ENCODE results near the gene COL25A1.

The COL25A1 gene

DNA sequence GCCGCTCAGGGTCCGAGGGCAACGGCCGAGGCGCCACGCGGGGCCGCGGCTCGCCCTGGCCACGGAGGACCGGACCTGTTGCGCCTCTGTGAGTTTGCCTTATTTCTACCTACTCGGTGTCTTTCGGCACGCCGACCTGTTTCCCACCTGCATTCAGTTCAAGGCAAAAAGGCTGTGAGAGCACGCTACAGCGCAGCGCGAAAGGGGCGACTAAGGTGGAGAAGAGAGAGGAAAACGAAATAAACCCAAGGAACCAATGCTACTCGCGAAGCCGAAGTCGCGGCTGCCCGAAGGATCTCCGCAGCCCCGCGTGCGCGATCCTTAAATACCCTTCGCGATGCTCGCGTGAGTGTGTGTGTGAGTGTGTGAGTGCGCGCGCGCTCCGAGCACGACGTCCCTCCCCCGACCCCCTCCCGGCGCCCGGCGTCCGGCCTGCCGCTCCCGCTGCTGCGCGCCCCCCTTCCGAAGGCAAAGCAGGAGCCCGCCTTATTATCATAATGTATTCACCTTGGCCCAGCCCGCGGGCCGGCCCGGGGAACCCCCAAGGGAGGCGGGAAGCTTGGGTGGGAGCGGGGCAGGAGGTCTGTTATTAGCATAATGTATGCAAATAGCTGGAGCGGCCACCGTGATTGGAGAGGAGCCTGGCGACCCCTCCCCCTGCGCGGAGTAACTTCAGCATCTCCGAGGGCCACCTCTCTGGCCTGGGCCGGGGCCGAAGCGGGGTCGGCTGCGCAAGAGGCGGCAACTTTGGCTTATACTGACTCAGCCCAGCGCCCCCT lies at the start of gene COL25A1:
Gene COL25A1 (minus strand): TSS at position 298 of the 779 bp plus-strand sequence.
- FAIRE-seq (no peak), DNase-seq (ENCODE audit: insufficient read length, low spot score) (no peak)

DNA sequence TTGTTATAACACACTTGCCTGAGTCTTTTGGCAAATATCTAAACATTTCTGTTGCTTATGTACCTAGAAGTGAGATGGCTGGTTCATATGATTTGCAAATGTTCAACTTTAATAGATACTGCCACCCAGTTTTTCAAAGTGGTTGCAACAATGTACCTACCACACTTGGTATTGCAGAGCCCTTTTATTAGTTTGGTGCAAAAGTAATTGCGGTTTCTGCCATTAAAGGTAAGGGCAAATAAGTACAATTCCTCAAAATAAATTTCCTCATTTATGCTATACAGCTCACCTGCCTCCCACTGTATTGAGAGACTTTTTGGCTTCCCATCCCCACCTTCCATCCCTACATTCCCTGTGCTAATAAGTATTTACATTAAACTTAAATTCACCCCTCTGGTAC lies 47.7 kb upstream of the COL25A1 start:
- DNase-seq (ENCODE audit: insufficient read length, low spot score) = no peak
- FAIRE-seq = no peak

DNA sequence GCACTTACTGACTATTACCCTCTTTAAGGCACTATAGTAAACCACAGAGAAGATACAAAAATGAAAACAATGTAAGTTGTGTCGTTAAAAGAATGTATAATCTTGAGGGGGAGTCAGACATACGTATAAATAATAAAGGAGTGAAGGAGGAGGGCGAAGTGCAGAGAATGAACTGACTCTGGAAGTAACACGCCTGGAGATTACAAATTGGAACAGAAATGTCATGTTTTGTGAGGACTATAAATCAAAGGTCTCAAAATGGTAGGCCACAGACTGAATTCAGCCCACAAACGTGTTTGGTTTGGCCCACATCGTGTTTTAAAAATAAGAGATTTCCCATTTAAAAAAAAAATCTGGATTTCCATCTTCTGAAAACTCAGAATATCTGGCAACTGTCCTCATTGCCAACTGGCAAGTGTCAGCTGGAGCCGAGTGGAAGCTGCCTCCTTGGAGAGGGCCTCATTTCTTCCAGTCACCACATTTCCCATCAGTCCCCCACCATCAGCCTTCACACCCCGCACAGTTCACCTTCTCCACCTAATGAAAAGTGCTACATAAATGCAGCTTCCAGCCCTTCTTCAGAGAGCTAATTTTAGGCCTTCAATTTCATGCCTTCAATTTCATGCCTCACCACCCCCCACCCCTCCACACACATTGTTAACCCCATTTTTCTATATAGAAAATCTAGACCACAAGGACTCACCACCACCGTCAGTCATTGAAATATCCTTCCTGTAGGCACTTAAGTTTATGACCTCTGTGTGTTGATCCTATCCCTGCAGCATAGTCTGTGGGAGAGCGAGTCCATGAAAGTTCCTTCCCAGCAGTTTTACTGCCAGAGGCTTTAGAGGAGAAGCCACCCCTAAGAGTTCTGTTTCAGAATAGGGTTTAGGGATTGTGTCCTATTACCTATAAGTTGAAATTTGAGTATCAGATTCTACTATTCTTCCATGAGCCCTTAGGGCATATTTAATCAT lies 32.0 kb upstream of the COL25A1 start:
- FAIRE-seq (no peak), DNase-seq (ENCODE audit: insufficient read length, low spot score) (no peak)

DNA sequence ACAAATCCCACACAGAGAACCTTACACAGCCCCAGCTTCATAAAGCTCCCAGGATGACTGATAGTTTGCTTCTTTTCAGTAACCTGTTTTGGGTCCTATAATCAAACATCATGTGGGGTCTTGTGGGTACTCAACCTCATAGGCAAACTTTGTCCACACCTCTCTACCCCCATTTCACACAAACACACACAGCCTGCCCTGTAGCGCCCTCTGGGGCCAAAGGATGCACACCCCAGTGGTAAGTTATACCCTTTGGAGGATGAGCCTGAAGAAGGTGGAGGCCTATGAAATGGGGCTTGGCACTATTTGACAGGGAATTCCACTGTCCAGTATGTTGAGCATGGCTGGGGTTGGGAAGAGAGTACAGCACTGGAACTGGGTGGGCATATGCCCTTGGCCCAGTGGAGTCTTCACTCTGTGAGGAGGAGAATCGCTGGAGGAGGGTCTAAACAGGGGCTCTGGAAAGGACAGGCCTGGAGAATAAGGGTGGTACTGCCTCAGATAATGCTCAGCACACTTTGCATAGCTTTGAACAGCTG lies 30.5 kb upstream of the COL25A1 start:
- FAIRE-seq = no peak
- no peak for DNase-seq (ENCODE audit: insufficient read length, low spot score)

DNA sequence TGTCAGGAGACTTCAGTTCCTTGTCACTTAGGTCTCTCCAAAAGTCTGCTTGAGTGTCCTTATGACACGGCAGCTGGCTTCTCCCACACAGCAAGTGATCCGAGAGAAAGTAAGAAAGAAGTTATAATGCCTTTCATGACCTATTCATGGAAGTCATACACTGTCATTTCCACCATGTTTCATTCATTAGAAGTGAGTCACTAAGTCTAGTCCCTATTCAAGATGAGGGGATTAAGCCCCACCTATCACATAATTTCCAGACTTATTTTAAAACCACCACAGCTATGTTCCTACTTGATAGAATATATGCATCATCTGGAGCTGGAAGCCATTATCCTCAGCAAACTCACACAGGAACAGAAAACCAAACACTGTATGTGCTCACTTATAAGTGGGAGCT lies 25.2 kb upstream of the COL25A1 start:
- DNase-seq (ENCODE audit: insufficient read length, low spot score) = no peak
- no peak for FAIRE-seq

DNA sequence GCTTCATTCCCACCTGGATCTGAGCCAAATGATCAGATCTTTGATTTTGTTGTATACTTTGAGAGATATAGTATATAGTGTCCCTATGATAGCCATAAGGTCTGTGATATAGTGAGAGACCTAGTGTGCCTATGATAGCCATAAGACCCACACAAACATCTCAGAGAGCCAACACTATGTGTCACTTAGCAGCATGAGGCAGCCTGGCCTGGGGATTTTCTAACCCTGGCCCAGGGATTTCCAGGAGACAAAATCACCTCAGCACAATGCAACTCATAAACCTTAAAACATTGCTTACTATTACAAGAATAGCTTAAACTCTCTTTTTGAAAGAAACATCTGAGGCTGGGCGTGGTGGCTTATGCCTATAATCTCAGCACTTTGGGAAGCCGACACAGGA lies 23.2 kb upstream of the COL25A1 start:
- no peak for DNase-seq (ENCODE audit: insufficient read length, low spot score)
- no peak for FAIRE-seq

DNA sequence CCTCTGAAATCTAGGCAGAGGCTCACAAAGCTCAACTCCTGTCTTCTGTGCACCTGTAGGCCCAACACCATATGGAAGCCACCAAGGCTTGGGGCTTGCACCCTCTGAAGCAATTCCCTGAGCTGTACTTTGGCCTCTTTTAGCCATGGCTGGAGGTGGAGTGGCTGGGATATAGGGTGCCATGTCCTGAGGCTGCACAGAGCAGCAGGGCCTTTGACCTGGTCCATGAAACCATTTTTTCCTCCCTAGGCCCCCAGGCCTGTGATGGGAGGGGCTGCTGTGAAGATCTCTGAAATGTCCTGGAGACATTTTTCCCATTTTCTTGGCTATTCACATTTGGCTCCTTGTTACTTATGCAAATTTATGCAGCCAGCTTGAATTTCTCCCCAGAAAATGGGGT lies 20.9 kb upstream of the COL25A1 start:
- FAIRE-seq (no peak), DNase-seq (ENCODE audit: insufficient read length, low spot score) (no peak)

DNA sequence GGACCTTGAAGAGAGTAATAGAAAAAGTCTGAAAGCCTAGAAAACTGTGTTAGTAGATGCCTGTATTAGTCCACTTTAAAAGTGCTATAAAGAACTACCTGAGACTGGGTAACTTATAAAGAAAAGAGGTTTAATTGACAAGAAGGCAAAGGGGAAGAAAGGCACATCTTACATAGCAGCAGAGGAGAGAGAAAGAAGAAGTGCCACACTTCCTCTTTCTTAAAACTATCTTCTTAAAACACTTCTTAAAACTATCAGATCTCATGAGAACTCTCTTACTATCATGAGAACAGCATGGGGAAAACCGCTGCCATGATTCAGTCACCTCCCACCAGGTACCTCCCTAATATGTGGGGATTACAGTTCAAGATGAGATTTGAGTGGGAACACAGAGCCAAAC lies 18.8 kb upstream of the COL25A1 start:
- DNase-seq (ENCODE audit: insufficient read length, low spot score) (no peak), FAIRE-seq (no peak)

DNA sequence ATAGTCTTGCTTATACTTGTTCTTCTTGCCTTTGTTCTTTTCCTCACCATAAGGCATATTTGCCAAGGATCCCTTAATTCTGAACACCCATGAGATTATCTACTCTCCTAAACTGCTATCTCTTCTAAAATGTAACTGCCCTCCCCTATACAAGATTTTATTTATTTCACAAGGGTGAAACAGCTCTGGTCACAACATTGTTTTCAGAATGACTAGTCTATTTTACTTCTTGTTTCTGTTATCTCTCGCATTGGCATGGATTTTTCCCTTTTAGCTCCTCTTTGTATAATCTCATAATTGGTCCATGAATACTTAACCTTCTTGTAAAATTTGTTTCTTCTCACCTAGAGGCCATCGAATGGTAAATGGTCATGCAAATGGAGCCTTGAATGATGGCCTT lies 17.2 kb upstream of the COL25A1 start:
- DNase-seq (ENCODE audit: insufficient read length, low spot score) = no peak
- FAIRE-seq = no peak

DNA sequence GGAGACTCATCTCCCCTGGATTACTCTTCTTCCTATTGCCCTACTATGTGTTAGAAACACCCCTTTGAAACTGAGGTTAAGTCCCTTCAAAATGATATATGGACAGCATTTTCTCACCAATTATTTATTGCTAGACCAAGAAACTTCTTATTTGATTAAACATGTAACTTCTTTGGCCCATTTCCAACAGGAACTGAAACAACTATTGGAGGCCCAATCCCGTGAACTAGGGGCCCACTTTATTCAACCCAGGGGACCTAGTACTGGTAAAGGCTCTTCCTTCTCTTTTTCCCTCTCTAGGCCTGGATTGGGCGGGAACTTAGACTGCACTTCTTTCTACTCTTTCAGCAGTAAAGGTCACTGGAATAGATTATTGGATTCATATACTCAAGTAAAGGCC lies 16.7 kb upstream of the COL25A1 start:
- FAIRE-seq = no peak

DNA sequence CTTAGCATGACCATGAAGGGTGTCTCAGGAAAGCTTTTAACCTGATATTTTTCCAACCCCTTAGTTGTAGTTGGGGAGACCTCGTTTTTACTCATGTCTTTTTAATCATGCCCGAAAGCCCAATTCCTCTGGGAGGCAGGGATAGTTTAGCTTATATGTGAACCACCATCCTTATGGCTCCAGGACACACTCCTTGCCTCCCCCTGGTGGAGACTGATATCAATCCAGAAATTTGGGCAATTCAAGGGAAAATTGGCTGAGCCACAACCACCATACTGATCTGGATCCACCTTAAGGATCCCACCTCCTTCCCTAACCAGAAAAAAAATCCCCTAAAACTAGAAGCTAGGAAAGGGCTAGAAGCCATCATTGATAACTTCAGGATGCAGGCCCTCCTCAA lies 13.4 kb upstream of the COL25A1 start:
- FAIRE-seq = no peak
- DNase-seq (ENCODE audit: insufficient read length, low spot score) = no peak

More for the DNA sequence above, 16.7 kb upstream of the COL25A1 start:
- no peak for DNase-seq (ENCODE audit: insufficient read length, low spot score)

DNA sequence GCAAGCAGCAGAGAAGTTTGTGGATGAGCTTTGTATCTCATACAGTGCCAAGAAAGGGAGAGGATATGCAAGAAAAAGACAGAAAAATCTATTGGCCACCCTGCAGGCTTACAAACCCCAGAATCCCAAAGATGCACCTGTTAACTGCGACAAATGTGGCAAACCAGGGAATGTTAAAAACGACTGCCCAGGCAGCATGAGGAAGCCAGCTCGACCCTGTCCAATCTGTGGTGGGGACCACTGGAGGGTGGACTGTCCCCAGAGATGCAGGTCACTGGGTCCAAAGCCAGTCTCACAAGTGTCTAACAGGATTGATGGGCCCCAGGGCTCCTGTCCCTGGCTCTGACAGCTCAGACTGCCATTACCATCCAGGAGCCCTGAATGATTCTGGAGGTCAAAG lies 12.9 kb upstream of the COL25A1 start:
- DNase-seq (ENCODE audit: insufficient read length, low spot score) = no peak
- FAIRE-seq = no peak

DNA sequence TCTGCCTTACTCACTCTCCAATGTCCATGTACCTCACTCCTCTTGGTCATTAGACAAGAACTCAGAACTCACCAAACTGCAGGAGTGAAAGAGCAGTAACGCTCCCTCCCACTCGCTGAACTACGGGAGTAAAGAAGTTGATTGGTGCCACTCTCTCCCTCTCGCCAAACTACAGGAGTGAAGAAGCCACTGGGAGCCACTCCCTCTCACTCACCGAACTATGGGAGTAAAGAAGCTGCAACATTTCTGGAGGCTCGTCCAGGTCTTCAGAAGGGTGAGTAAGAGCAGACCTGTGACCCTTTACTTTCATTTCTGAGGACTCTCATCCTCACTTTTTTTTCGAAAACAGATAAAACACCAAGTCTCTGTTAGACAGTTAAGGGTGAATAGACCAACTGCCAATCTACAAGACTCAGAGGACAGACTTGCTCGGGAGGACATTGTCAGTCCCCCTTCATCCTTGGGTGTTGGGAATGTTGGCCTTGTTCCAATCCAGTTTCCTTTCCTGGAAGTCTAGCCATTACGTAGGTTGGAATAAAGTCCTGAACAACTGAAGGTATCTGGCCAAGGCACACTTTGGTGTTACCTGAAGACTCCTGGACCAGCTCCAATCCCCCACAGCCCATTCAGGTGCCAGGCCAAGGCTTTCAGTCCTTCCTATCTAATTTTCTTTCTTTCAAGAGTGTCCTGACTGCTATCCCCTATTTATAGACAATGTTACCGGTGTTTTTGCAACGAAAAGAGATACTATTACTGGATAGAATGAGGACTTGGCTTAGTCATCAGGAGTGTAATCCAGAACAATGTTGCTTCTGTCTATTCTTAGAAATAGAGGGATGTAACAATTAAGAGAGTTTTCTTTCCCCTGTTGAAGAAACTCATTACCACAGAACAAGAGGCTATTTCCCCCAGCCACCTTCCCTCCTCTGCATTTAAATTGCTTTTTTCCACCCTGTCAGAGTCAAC lies 11.0 kb upstream of the COL25A1 start:
- no peak for DNase-seq (ENCODE audit: insufficient read length, low spot score)
- FAIRE-seq = no peak

DNA sequence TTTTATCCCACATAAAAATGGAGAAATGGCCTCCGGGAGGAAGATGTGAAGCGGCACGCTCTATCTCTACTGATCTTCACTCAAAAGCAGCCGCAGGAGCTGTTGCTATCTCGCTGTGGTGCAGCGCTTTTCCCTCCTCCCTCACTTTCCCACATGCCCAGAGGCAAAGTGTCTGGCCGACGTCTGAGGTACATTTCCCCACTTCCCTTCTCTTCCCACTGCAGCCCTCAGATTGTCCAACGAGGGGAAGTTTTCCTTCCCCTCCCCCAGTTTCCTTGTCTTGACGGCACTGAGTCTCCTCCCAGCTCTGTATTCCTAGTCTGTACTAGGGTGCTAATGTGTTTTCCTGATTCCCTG lies 660 bp upstream of the COL25A1 start:
- DNase-seq (ENCODE audit: insufficient read length, low spot score) (no peak), FAIRE-seq (no peak)

DNA sequence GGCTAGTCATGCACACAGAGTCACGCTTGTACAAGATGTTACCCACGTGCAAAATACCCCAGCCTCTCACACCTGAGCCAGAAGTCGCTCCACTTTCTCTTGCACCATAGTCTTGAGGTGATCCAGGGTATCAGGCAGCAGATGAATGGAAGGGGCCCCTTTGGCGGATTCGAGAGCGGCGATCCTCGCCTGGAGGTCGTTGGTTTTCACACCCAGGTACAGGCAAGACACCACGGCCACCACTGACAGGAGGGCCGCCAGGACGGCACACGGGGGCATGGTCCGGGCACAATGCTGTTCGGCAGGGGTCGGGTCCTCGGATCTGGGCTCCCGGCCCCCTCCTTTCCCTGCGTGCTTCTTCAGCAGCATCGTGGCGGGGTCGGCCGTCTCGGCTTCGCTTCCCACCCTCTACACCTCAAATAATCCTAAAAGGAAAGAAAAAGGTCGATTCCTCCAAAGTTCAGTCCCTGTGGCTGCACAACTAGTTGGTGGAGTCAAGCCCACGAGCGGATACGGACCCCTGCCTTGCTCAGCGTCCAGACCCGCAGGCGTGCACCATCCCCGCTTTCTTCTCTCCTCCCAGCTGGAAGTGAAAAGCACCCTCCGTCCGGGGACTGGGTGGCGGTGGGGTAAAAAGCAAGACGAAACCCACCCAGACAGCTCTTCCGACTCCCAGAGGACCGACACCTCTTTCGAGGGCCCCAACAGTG lies 652 bp downstream of the COL25A1 start:
- DNase-seq (ENCODE audit: insufficient read length, low spot score) (no peak), FAIRE-seq (no peak)

DNA sequence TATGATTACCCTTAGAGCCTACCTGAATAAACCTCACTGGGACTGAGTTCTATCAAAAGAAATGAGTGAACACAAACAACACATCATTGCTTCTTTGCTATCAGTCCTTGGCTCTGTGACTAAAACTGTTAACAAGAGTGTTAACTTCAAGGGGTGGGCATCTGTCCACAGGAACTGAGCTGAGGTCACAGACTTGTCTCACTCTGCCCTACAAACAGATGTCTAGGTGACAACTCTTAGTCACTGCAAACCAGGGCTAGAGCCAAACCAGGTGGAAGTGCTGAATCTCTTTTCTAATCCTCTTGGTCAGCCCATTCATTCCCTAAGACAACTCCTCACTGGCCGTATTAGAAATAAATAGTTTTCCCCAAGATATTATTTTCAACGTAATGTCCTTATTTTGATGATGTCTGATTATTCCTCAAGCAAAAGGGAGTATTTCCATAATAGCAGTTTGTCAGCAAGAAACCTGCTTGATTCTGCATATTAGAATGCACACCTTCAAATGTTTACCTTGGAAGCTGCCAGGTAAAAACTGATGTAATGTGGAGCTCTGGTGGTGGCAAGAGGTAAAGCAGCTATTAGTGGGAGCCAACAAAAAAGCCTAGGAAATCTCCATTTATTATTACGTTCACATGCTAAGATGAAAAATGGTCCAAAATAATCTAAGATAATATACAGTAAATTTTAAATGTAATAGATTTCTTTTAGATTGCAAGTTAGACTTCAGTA lies 4.0 kb downstream of the COL25A1 start:
- FAIRE-seq (no peak), DNase-seq (ENCODE audit: insufficient read length, low spot score) (no peak)

DNA sequence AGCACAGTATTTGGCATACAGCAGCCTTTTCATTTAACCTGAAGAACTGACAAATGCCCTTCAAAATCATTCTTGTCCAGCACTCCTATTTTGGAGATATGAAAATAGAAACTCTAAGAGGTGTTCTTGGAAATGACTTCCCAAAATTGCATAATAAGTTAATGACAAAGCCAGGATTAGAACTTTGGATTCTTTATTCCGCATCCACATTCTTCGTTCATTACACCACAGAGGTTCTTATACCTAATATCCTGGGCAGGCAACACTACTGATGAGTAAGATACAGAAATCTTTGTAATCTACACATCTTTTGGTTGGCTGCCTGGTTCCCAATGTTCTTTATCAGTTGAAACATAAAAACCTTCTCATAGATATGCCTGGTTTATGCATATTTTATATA lies 5.9 kb downstream of the COL25A1 start:
- FAIRE-seq (no peak), DNase-seq (ENCODE audit: insufficient read length, low spot score) (no peak)

DNA sequence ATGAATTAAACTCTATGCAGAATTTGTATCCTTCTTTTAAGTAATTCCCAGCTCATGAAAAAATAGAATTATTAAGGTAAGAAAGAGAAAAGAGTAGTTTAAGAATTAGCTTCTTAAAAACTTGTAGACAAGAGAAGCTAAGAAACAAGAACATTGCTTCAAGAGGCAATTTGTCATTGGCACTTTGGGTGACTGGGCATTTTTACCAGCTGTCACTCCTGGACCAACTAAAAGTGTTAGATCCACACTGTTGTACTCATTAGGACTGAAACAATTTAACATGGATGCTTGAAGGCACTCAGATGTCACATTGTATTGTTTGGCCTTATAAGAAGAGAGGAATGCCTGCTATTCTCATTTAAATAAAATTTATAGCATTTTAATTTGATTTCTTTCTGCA lies 7.4 kb downstream of the COL25A1 start:
- no peak for FAIRE-seq
- no peak for DNase-seq (ENCODE audit: insufficient read length, low spot score)

DNA sequence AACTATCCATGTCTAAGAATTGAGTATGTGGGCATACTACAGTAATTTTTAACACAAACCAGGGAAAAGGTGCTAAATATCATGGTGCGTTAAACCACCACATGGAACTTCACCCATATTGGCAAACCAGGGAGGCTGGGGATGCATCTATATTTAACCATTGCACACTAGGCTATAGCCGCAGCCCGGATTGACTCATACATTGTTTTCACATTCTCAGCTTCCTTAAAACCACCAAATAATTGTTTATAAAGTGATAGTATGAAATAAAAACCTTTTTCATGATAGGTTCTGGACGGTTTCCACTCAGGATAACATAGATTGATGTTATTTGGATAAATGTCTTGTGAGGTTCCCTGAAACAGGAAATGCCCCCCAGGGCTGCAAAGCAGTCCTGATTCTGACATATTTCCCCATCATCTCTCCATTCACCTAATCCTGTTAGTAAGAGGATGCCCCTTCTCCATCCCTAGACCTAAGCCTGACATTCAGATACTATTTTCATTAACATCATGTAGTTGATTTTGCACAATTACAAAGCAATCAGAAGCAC lies 7.9 kb downstream of the COL25A1 start:
- DNase-seq (ENCODE audit: insufficient read length, low spot score) (no peak), FAIRE-seq (no peak)
